WTC11 (cell line): Measurements from ENCODE around the gene SP100. TPM values are rescaled to one million over a fixed set of nuclear protein-coding genes. Genes with fewer than 3 reads are reported as not detected.

ENCODE experiments used
- ATAC-seq: fragments of 200-7000 bp; cut with Tn5 transposase; 2 replicates; pipeline ENCODE4 v1.10.0; 2021; ENCODE audit warnings: mild to moderate bottlenecking, moderate library complexity
- CTCF ChIA-PET: fragments of 300-600 bp; sonication (Branson Sonifier 250); formaldehyde crosslinking; loops from one replicate; lab custom pipeline; 2021; ENCODE audit warnings: antibody characterized with exemption; lab: Charles Lee
- POLR2A ChIA-PET: fragments of 350-600 bp; sonication (Branson Sonifier 250); formaldehyde crosslinking; loops from one replicate; lab custom pipeline; 2021; ENCODE audit warnings: antibody characterized with exemption; lab: Charles Lee
- DNase-seq: peaks from one replicate; pipeline ENCODE4 v3.0.0; 2021; ENCODE audit warnings: low spot score
- H3K27ac Mint-ChIP-seq: 2 replicates; pipeline ENCODE4 v1.8.0; 2021; ENCODE audit warnings: mixed read lengths
- H3K27me3 Mint-ChIP-seq: 2 replicates; pipeline ENCODE4 v1.8.0; 2021; ENCODE audit warnings: low read depth, mild to moderate bottlenecking, moderate library complexity, mixed read lengths
- H3K36me3 Mint-ChIP-seq: 2 replicates; pipeline ENCODE4 v1.8.0; 2021; ENCODE audit warnings: mixed read lengths
- H3K4me1 Mint-ChIP-seq: 2 replicates; pipeline ENCODE4 v1.8.0; 2022; ENCODE audit warnings: mixed read lengths
- H3K4me3 Mint-ChIP-seq: 2 replicates; pipeline ENCODE4 v1.8.0; 2021; ENCODE audit warnings: mild to moderate bottlenecking, moderate library complexity, mixed read lengths
- H3K9me3 Mint-ChIP-seq: 2 replicates; pipeline ENCODE4 v1.8.0; 2021; ENCODE audit warnings: mixed read lengths
- CREM ChIP-seq: sonication (generic); formaldehyde crosslinking; IDR thresholded peaks from 2 replicates; pipeline ENCODE4 v1.8.1; 2022; ENCODE audit warnings: mild to moderate bottlenecking, missing genetic modification reagents, moderate library complexity
- GRHL2 ChIP-seq: fragments of 250-450 bp; sonication (Bioruptor Pico); IDR thresholded peaks from 2 replicates; pipeline ENCODE4 v1.8.0; 2022; ENCODE audit warnings: mild to moderate bottlenecking, moderate library complexity; ENCODE audit not compliant: insufficient replicate concordance, severe bottlenecking
- GTF2I ChIP-seq: fragments of 250-450 bp; sonication (Bioruptor Pico); conservative IDR thresholded peaks from 2 replicates; pipeline ENCODE4 v1.4.0; 2021; ENCODE audit warnings: mild to moderate bottlenecking
- JUN ChIP-seq: sonication (generic); formaldehyde crosslinking; IDR thresholded peaks from 2 replicates; pipeline ENCODE4 v1.8.0; 2023; ENCODE audit warnings: mild to moderate bottlenecking, missing genetic modification reagents
- NFYB ChIP-seq: sonication (generic); formaldehyde crosslinking; conservative IDR thresholded peaks from 2 replicates; pipeline ENCODE4 v1.8.0; 2022; ENCODE audit warnings: low read depth, missing genetic modification reagents
- OVOL2 ChIP-seq: fragments of 250-450 bp; sonication (Bioruptor Pico); IDR thresholded peaks from 2 replicates; pipeline ENCODE4 v1.9.0; 2021; ENCODE audit warnings: mild to moderate bottlenecking, borderline replicate concordance
- RELA ChIP-seq: sonication (generic); formaldehyde crosslinking; IDR thresholded peaks from 2 replicates; pipeline ENCODE4 v1.8.1; 2022; ENCODE audit warnings: missing genetic modification reagents, mild to moderate bottlenecking, borderline replicate concordance
- SOX15 ChIP-seq: fragments of 250-450 bp; sonication (Bioruptor Pico); IDR thresholded peaks from 2 replicates; pipeline ENCODE4 v1.9.0; 2021; ENCODE audit warnings: mild to moderate bottlenecking
- TEAD4 ChIP-seq: sonication (generic); formaldehyde crosslinking; IDR thresholded peaks from 2 replicates; pipeline ENCODE4 v1.8.0; 2022; ENCODE audit warnings: mild to moderate bottlenecking, missing genetic modification reagents
- ZNF317 ChIP-seq: sonication (generic); formaldehyde crosslinking; IDR thresholded peaks from 2 replicates; pipeline ENCODE4 v1.8.1; 2023; ENCODE audit warnings: low read depth, mild to moderate bottlenecking, moderate library complexity, missing genetic modification reagents, borderline replicate concordance
- ZNF396 ChIP-seq: fragments of 250-450 bp; sonication (Bioruptor Pico); IDR thresholded peaks from 2 replicates; pipeline ENCODE4 v1.8.0; 2021; ENCODE audit warnings: mild to moderate bottlenecking, moderate library complexity, borderline replicate concordance
- ZNF416 ChIP-seq: fragments of 250-450 bp; sonication (Bioruptor Pico); IDR thresholded peaks from 2 replicates; pipeline ENCODE4 v1.9.0; 2021; ENCODE audit warnings: mild to moderate bottlenecking, inconsistent platforms
- ZNF423 ChIP-seq: fragments of 250-450 bp; sonication (Bioruptor Pico); IDR thresholded peaks from 2 replicates; pipeline ENCODE4 v2.1.2; 2022; ENCODE audit warnings: mild to moderate bottlenecking, moderate library complexity
- total RNA-seq: library from RNA; stranded (reverse); gene quantifications from 3 replicates; pipeline ENCODE4 v1.2.3, GENCODE V29; 2021
- TF ChIP-seq, protein P1 (sequence below): sonication (generic); formaldehyde crosslinking; IDR thresholded peaks from 2 replicates; pipeline ENCODE4 v1.8.1; 2023; ENCODE audit warnings: mild to moderate bottlenecking, missing genetic modification reagents, borderline replicate concordance
- TF ChIP-seq, protein P2 (sequence below): sonication (generic); formaldehyde crosslinking; IDR thresholded peaks from 2 replicates; pipeline ENCODE4 v1.8.1; 2022; ENCODE audit warnings: low read depth, mild to moderate bottlenecking, moderate library complexity, missing genetic modification reagents, borderline replicate concordance
- TF ChIP-seq, protein P3 (sequence below): fragments of 250-450 bp; sonication (Bioruptor Pico); IDR thresholded peaks from 2 replicates; pipeline ENCODE4 v1.9.0; 2021; ENCODE audit warnings: mild to moderate bottlenecking, borderline replicate concordance
- TF ChIP-seq, protein P4 (sequence below): sonication (generic); formaldehyde crosslinking; conservative IDR thresholded peaks from 2 replicates; pipeline ENCODE4 v1.8.1; 2023; ENCODE audit warnings: mild to moderate bottlenecking, low read depth, missing genetic modification reagents, moderate library complexity
- TF ChIP-seq, protein P5 (sequence below): sonication (generic); formaldehyde crosslinking; conservative IDR thresholded peaks from 2 replicates; pipeline ENCODE4 v1.8.1; 2022; ENCODE audit warnings: mild to moderate bottlenecking, missing genetic modification reagents
- TF ChIP-seq, protein P6 (sequence below): sonication (generic); formaldehyde crosslinking; IDR thresholded peaks from 2 replicates; pipeline ENCODE4 v1.8.0; 2022; ENCODE audit warnings: mild to moderate bottlenecking, missing genetic modification reagents

Gene SP100
- total RNA-seq, 1 experiment from 2014 or later, result 1.3 TPM

DNA sequence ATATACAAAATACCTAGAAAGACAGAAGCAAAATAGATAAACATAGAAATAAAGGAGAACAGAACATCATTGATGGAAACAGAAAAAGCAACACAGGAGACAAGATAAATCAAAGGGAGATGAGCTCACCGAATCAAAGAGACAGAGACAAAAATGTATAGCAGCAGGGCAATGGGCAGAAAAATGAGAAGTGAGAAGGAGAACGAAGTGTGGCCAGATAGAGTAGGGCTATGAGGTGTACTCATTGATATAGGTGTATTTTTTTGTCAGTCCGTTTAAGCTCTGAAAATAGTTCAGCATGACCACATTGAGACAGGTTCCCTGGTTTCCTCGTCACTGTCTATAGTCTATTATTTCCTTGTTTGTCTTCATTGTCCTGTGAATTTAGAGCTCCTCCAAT, 55.1 kb downstream of the SP100 start:
- H3K9me3 Mint-ChIP-seq, result peaks cover 16% of the 10 kb centered on the region
- H3K4me3 Mint-ChIP-seq, result no peak overlapping the region
- ChIA-PET CTCF (no interaction called here), POLR2A (no interaction called here)
- DNase-seq (no peak), ATAC-seq (no peak)
- H3K36me3 Mint-ChIP-seq, result 0 out of 2 replicates have a peak, but pooled peaks cover under 1% of the 10 kb centered on the region
- H3K4me1 Mint-ChIP-seq, result peaks cover 9% of the 10 kb centered on the region
- TF ChIP-seq, protein P1, sequence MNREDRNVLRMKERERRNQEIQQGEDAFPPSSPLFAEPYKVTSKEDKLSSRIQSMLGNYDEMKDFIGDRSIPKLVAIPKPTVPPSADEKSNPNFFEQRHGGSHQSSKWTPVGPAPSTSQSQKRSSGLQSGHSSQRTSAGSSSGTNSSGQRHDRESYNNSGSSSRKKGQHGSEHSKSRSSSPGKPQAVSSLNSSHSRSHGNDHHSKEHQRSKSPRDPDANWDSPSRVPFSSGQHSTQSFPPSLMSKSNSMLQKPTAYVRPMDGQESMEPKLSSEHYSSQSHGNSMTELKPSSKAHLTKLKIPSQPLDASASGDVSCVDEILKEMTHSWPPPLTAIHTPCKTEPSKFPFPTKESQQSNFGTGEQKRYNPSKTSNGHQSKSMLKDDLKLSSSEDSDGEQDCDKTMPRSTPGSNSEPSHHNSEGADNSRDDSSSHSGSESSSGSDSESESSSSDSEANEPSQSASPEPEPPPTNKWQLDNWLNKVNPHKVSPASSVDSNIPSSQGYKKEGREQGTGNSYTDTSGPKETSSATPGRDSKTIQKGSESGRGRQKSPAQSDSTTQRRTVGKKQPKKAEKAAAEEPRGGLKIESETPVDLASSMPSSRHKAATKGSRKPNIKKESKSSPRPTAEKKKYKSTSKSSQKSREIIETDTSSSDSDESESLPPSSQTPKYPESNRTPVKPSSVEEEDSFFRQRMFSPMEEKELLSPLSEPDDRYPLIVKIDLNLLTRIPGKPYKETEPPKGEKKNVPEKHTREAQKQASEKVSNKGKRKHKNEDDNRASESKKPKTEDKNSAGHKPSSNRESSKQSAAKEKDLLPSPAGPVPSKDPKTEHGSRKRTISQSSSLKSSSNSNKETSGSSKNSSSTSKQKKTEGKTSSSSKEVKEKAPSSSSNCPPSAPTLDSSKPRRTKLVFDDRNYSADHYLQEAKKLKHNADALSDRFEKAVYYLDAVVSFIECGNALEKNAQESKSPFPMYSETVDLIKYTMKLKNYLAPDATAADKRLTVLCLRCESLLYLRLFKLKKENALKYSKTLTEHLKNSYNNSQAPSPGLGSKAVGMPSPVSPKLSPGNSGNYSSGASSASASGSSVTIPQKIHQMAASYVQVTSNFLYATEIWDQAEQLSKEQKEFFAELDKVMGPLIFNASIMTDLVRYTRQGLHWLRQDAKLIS (CRISPR knock-in tag), result no peak
- TF ChIP-seq ZNF423 (CRISPR knock-in tag) (no peak), ZNF317 (CRISPR knock-in tag) (no peak), GRHL2 (CRISPR knock-in tag) (no peak), SOX15 (CRISPR knock-in tag) (no peak), NFYB (CRISPR knock-in tag) (no peak), TEAD4 (CRISPR knock-in tag) (no peak), ZNF396 (CRISPR knock-in tag) (no peak), RELA (CRISPR knock-in tag) (no peak), JUN (CRISPR knock-in tag) (no peak), ZNF416 (CRISPR knock-in tag) (no peak), CREM (CRISPR knock-in tag) (no peak)
- TF ChIP-seq, protein P2, sequence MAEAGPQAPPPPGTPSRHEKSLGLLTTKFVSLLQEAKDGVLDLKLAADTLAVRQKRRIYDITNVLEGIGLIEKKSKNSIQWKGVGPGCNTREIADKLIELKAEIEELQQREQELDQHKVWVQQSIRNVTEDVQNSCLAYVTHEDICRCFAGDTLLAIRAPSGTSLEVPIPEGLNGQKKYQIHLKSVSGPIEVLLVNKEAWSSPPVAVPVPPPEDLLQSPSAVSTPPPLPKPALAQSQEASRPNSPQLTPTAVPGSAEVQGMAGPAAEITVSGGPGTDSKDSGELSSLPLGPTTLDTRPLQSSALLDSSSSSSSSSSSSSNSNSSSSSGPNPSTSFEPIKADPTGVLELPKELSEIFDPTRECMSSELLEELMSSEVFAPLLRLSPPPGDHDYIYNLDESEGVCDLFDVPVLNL, result no peak
- TF ChIP-seq, protein P3, sequence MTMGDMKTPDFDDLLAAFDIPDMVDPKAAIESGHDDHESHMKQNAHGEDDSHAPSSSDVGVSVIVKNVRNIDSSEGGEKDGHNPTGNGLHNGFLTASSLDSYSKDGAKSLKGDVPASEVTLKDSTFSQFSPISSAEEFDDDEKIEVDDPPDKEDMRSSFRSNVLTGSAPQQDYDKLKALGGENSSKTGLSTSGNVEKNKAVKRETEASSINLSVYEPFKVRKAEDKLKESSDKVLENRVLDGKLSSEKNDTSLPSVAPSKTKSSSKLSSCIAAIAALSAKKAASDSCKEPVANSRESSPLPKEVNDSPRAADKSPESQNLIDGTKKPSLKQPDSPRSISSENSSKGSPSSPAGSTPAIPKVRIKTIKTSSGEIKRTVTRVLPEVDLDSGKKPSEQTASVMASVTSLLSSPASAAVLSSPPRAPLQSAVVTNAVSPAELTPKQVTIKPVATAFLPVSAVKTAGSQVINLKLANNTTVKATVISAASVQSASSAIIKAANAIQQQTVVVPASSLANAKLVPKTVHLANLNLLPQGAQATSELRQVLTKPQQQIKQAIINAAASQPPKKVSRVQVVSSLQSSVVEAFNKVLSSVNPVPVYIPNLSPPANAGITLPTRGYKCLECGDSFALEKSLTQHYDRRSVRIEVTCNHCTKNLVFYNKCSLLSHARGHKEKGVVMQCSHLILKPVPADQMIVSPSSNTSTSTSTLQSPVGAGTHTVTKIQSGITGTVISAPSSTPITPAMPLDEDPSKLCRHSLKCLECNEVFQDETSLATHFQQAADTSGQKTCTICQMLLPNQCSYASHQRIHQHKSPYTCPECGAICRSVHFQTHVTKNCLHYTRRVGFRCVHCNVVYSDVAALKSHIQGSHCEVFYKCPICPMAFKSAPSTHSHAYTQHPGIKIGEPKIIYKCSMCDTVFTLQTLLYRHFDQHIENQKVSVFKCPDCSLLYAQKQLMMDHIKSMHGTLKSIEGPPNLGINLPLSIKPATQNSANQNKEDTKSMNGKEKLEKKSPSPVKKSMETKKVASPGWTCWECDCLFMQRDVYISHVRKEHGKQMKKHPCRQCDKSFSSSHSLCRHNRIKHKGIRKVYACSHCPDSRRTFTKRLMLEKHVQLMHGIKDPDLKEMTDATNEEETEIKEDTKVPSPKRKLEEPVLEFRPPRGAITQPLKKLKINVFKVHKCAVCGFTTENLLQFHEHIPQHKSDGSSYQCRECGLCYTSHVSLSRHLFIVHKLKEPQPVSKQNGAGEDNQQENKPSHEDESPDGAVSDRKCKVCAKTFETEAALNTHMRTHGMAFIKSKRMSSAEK (CRISPR knock-in tag), result no peak
- H3K27me3 Mint-ChIP-seq, result no peaks in the 10 kb centered on the region
- no peak overlapping the region for H3K27ac Mint-ChIP-seq

DNA sequence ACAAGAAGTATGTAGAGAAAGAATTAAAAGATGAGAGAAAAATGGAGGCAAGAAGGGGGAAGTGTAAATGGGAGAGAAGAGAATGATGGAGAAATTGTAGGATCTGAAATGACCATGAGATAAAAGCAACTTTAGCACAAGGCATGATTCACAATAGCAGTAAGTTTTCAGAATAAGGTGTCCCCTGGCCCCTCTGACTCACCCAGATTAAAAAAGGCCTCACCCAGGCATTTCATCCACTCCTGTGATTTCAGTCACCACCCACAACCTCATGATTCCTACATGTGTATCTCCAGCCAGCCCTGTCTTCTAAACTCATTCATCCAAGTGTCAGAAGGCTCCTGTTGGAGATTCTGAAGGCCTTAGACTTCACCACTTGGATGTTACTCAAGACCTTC, 56.6 kb downstream of the SP100 start:
- Mint-ChIP-seq H3K4me3 (no peak overlapping the region), H3K4me1 (peaks cover 9% of the 10 kb centered on the region), H3K36me3 (0 out of 2 replicates have a peak, but pooled peaks cover 2% of the 10 kb centered on the region), H3K27me3 (no peaks in the 10 kb centered on the region), H3K27ac (no peak overlapping the region), H3K9me3 (peaks cover 23% of the 10 kb centered on the region)
- POLR2A ChIA-PET, result no interaction called here
- no peak for DNase-seq
- no peak for ATAC-seq
- CTCF ChIA-PET, result no interaction called here
- no peak for TF ChIP-seq GTF2I (CRISPR knock-in tag)
- TF ChIP-seq, protein P4, sequence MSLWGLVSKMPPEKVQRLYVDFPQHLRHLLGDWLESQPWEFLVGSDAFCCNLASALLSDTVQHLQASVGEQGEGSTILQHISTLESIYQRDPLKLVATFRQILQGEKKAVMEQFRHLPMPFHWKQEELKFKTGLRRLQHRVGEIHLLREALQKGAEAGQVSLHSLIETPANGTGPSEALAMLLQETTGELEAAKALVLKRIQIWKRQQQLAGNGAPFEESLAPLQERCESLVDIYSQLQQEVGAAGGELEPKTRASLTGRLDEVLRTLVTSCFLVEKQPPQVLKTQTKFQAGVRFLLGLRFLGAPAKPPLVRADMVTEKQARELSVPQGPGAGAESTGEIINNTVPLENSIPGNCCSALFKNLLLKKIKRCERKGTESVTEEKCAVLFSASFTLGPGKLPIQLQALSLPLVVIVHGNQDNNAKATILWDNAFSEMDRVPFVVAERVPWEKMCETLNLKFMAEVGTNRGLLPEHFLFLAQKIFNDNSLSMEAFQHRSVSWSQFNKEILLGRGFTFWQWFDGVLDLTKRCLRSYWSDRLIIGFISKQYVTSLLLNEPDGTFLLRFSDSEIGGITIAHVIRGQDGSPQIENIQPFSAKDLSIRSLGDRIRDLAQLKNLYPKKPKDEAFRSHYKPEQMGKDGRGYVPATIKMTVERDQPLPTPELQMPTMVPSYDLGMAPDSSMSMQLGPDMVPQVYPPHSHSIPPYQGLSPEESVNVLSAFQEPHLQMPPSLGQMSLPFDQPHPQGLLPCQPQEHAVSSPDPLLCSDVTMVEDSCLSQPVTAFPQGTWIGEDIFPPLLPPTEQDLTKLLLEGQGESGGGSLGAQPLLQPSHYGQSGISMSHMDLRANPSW, result no peak
- TF ChIP-seq OVOL2 (CRISPR knock-in tag), result no peak
- TF ChIP-seq, protein P5, sequence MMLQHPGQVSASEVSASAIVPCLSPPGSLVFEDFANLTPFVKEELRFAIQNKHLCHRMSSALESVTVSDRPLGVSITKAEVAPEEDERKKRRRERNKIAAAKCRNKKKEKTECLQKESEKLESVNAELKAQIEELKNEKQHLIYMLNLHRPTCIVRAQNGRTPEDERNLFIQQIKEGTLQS (CRISPR knock-in tag), result no peak
- TF ChIP-seq, protein P6, sequence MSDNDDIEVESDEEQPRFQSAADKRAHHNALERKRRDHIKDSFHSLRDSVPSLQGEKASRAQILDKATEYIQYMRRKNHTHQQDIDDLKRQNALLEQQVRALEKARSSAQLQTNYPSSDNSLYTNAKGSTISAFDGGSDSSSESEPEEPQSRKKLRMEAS (CRISPR knock-in tag), result no peak
- TF ChIP-seq, protein P1 (CRISPR knock-in tag), result no peak
- TF ChIP-seq, all 79 proteins: peak for 0
